Lower lobe of right lung (tissue), 2 donors: ENCODE measurements around the gene MAST2. TPM values are rescaled to one million over a fixed set of nuclear protein-coding genes. Genes with fewer than 3 reads are reported as not detected.
"Not testable (repeated sequence)": the region's sequence is repeated elsewhere in the genome, so short reads cannot be mapped to it uniquely, and the experiment has no call there.

Source experiments
- ATAC-seq, 2 donors: fragments of 200-7000 bp; cut with Tn5 transposase; one replicate each; pipeline ENCODE4 v1.9.1; 2020 to 2022; ENCODE audit warnings: mild to moderate bottlenecking in 2 of 2, moderate library complexity in 2 of 2
- DNase-seq: peaks from one replicate; pipeline ENCODE4 v3.0.0-alpha.2; 2020
- H3K27ac ChIP-seq: fragments of 200-600 bp; one replicate; pipeline ENCODE4 v1.8.0; 2022
- H3K27me3 ChIP-seq: fragments of 200-600 bp; one replicate; pipeline ENCODE4 v1.8.0; 2022; ENCODE audit warnings: low read depth
- H3K36me3 ChIP-seq: fragments of 200-600 bp; one replicate; pipeline ENCODE4 v1.8.0; 2022; ENCODE audit warnings: mild to moderate bottlenecking
- H3K4me1 ChIP-seq: fragments of 200-600 bp; one replicate; pipeline ENCODE4 v1.8.0; 2022
- H3K4me3 ChIP-seq: fragments of 200-600 bp; one replicate; pipeline ENCODE4 v1.8.0; 2022; ENCODE audit warnings: mild to moderate bottlenecking
- H3K9me3 ChIP-seq: fragments of 200-600 bp; one replicate; pipeline ENCODE4 v1.8.0; 2022
- intact Hi-C: fragments of 100-400 bp; cut with DNase I; formaldehyde crosslinking; loops from one replicate; pipeline ENCODE4 v1.11.0; 2022
- total RNA-seq: library from RNA; stranded (reverse); fragmentation: NEBNext Ultra II Directional; extraction: Animal tissue kit (Norgen Biotek cat#: 25700); gene quantifications from one replicate; pipeline ENCODE4 v1.2.1, GENCODE V29; 2021
- TF ChIP-seq, protein P1 (sequence below): fragments of 200-600 bp; IDR thresholded peaks from one replicate; pipeline ENCODE4 v1.8.0; 2022; ENCODE audit warnings: antibody characterized with exemption, mild to moderate bottlenecking
- donor health status: DM: no; HTN: yes; CAD: no; lungs with severe emphysema.

Gene MAST2
- total RNA-seq, 1 donor from 2014 or later = 25.8 TPM

DNA sequence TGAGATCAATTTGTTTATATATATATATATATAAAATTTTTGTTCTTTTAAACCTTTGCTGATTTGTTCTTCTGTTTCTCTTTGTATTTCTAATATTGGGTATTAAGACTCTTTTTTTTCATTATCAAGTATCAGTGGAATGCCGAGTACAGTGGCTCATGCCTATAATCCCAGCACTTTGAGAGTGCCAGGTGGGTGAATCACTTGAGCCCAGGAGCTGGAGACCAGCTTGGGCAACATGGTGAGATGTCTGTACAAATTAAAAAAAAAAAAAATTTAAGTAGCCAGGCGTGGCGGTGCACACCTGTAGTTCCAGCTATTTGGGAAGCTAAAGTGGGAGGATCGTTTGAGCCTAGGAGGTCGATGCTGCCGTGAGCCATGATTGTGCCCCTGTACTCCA lies 67.1 kb downstream of the MAST2 start:
- H3K36me3 ChIP-seq = no peaks in the 10 kb centered on the region
- ATAC-seq (no peak), DNase-seq (no peak)
- H3K27me3 ChIP-seq = no peaks in the 10 kb centered on the region
- TF ChIP-seq, protein P1, sequence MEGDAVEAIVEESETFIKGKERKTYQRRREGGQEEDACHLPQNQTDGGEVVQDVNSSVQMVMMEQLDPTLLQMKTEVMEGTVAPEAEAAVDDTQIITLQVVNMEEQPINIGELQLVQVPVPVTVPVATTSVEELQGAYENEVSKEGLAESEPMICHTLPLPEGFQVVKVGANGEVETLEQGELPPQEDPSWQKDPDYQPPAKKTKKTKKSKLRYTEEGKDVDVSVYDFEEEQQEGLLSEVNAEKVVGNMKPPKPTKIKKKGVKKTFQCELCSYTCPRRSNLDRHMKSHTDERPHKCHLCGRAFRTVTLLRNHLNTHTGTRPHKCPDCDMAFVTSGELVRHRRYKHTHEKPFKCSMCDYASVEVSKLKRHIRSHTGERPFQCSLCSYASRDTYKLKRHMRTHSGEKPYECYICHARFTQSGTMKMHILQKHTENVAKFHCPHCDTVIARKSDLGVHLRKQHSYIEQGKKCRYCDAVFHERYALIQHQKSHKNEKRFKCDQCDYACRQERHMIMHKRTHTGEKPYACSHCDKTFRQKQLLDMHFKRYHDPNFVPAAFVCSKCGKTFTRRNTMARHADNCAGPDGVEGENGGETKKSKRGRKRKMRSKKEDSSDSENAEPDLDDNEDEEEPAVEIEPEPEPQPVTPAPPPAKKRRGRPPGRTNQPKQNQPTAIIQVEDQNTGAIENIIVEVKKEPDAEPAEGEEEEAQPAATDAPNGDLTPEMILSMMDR = no peak
- no peaks in the 10 kb centered on the region for H3K4me1 ChIP-seq
- no peaks in the 10 kb centered on the region for H3K9me3 ChIP-seq
- intact Hi-C loops = no loop called here
- H3K4me3 ChIP-seq = no peak overlapping the region
- H3K27ac ChIP-seq = no peak overlapping the region

DNA sequence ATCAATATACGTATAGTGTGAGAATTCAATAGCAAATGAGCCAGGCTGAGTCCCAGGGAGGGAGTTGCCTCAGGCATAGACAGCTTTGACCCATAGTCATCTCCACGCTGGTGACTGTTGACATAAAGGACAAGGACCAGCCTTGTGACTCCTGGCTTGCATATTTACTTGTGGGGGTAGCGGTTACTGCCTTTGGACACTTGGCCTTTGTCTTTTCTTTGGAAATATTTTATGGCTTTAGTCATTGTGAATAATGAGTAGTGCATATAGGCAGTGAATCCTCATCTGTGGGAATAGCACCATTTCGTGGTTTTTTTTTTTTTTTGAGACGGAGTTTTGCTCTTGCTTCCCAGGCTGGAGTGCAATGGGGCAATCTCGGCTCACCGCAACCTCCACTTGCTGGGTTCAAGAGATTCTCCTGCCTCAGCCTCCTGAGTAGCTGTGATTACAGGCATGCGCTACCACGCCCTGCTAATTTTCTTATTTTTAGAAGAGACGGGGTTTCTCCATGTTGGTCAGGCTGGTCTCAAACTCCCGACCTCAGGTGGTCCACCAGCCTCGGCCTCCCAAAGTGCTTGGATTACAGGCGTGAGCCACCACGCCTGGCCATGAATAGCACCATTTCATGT lies 68.9 kb downstream of the MAST2 start:
- H3K27me3 ChIP-seq, DNase-seq, H3K36me3 ChIP-seq, intact Hi-C loops, H3K9me3 ChIP-seq, H3K4me1 ChIP-seq, H3K27ac ChIP-seq, H3K4me3 ChIP-seq, ATAC-seq: not testable (repeated sequence)

- TF ChIP-seq, protein P1 = no peak
- Histone ChIP-seq H3K9me3 (no peaks in the 10 kb centered on the region), H3K27me3 (no peaks in the 10 kb centered on the region), H3K36me3 (no peaks in the 10 kb centered on the region), H3K4me1 (no peaks in the 10 kb centered on the region), H3K27ac (no peak overlapping the region), H3K4me3 (no peak overlapping the region)
- DNase-seq (no peak), ATAC-seq (no peak)
- intact Hi-C loops = no loop called here
Observed at GRCh38 chr1:45876000-45876617, 72.7 kb downstream of the MAST2 start.

GRCh38 chr1:45877264-45877663 lies 73.9 kb downstream of the MAST2 start:
- Histone ChIP-seq H3K4me1 (no peaks in the 10 kb centered on the region), H3K27me3 (no peaks in the 10 kb centered on the region), H3K4me3 (no peak overlapping the region), H3K27ac (no peak overlapping the region), H3K36me3 (no peaks in the 10 kb centered on the region), H3K9me3 (no peaks in the 10 kb centered on the region)
- DNase-seq (no peak), ATAC-seq (no peak)
- intact Hi-C loops = no loop called here
- TF ChIP-seq, protein P1 = no peak

DNA sequence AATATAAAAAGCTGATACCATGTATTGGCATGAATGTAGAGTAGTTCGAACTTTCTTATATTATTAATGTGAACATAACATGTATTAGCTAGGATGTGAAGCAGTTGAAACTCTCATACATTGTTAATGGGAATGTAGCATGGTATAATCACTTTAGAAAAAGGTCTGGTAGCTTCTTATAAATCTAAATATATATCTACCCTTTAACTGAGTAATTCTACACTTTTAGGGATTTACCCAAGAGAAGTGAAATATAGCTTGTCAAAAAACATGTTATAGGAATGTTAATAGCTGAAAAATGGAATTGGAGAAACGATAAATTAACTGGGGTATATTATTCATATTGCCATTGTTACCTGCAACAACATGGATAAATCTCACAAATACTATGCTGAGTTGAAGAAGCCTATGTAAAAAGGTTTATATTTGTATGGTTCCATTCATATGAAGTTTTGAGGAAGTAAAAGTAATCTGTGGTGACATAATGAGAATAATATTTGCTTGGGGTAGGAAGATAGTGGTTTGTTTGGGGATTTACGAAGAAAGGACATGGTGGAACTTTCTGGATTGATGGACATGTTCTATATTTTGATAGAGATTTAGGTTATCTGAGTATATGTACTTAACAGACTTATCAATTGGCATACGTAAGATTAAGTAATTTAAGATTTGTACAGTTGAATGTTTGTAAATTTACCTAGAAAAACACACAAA lies 76.6 kb downstream of the MAST2 start:
- Histone ChIP-seq H3K9me3 (no peaks in the 10 kb centered on the region), H3K36me3 (no peaks in the 10 kb centered on the region), H3K27me3 (no peaks in the 10 kb centered on the region), H3K4me1 (no peaks in the 10 kb centered on the region), H3K4me3 (no peak overlapping the region), H3K27ac (no peak overlapping the region)
- DNase-seq = no peak
- TF ChIP-seq, protein P1 = no peak
- intact Hi-C loops = no loop called here
- ATAC-seq = no peak

GRCh38 chr1:45880930-45881329 lies 77.5 kb downstream of the MAST2 start:
- Histone ChIP-seq H3K9me3 (no peaks in the 10 kb centered on the region), H3K4me1 (no peaks in the 10 kb centered on the region), H3K36me3 (no peaks in the 10 kb centered on the region), H3K27me3 (no peaks in the 10 kb centered on the region), H3K4me3 (no peak overlapping the region), H3K27ac (no peak overlapping the region)
- intact Hi-C loops = no loop called here
- DNase-seq (no peak), ATAC-seq (no peak)
- TF ChIP-seq, protein P1 = no peak
